DMS53 (cell line): Measurements from ENCODE around the gene CDH10.

Experiments used
- DNase-seq: peaks from one replicate; lab custom pipeline; 2025; lab: John Stamatoyannopoulos, UW

CDH10 gene

DNA sequence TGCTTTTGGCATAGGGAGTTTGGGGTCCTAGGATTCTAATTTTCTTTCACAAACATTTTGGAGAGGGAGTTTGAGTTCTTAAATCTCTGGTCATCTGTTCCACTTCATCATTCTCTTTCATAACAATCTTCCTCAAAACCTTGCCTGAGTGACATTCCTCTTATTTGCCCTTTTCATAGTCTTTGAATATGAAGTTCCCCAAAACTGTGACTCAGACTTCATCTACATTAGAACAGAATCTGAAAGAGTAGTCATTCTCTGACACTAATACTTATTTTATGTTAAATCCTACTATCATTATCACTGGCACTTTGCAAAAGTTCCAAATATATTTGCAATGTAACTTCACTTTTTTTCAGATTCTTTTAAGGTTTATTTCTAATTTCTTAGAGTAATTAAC is 163.8 kb downstream of the CDH10 start:
- no peak for DNase-seq

DNA sequence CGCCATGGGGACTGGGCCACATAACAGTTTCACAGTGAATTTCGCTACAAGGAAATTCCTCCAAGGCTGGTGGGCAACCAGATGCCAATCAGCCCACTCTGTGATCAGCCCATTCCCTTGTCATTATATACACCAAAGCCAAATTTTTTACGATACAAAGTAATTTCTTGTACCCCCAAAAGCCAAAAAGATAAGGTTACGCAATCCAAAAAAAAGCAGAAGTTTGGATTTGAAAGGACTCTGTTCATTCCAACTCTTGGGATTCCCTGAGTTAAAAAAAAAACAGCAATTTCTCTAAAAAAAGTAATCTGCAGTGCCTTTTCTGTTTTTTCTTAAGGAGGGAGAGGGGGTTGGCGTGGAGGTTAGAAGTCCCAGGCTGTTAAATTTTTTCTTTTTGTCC is 166.8 kb downstream of the CDH10 start:
- no peak for DNase-seq

DNA sequence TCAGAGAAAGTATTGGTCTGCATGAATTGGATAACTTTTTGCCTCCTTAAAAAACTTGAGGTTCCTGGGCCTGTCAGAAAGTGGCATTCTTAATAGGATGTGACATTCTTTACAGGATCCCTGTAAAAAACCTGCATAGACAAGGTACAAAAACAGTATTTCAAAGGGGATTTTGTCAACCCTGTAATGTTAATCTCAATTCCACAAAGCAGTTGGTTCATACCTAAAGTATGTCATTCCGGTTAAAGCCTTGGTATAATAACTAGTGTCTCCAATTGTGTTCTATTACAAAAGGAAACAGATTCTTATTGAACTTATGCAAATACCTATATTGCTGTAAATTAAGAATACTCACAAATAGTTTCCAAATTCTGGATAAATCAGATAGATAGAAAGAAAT is 169.7 kb downstream of the CDH10 start:
- DNase-seq, result peak; percentile 11

DNA sequence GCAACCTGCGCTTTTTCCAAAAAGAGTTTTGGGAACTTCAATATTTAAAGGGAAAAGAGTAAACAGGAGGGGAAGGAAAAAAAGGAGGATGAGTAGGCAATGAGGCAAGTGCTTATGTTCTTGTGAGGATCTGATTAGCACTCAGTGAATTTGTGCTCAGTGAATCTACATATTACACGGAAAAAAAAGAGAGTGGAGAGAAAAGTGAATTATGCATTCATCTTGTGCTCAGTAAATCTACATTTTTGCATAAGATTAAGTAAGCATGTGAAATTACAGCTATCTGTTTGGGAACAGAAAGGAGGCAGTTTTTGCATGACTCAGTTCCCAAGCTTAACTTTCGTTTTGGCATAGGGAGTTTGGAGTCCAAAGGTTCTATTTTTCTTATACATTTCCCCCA is 170.1 kb downstream of the CDH10 start:
- DNase-seq, result no peak

DNA sequence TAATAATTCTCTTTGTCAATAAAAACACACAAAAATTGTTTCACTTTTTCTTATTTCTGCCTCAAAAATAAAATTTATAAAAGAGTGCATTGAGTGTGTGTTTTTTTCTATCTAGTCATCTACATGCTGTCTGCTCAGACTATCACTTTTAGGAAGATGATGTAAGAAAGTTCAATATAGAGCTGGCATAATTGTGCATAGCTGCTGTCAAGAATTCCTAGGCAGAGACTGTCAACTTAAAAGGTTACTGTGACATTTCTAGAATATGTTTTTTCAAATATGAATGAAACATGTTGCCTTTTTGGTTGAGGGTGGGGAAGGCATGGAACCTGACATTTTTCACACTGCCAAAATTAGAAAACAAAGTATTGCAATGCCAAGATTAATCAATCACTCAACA is 172.3 kb downstream of the CDH10 start:
- DNase-seq, result no peak

DNA sequence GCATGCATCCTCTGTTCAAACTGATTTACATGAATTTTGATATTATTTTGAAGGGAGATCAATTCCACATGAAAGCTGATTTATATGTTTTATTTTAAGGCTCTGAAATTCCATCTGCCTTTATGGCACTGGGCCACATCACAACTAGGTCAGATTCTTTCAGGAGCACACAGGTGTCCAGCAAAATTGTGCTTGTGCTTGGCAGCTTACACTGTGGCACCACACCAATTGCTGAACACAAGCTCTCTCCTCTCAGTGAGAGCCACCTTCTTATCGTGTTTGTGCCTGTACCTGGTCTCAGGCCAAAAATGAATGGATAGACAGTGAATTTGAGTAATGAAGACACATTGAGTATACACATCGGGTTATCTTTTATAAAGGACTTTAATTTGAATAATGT is 200.4 kb downstream of the CDH10 start:
- no peak for DNase-seq

DNA sequence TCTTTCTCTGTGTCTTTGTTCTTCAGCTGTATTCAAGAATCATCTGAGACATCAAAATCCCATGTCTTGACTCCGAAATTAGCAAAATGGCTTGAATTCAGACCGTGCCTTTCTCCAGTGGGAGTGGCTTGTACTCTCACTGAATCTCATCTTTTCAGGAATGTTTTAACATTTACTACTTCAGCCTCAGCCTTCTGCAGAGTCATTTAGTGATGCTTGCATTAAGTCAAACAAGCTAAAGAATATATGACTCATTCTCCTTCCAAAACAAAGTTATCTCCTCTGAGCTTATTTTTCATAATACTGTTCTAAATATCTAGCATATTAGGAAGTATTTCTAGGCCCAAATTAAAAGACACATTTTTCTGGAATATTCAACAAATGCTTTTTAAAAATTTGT is 205.3 kb downstream of the CDH10 start:
- DNase-seq, result no peak
